ENCODE measurements around the gene AMPH. TPM values are rescaled to one million over a fixed set of nuclear protein-coding genes. Genes with fewer than 3 reads are reported as not detected.

The AMPH gene
- total RNA-seq, 1 experiment from 2014 or later: 9.0 TPM

DNA sequence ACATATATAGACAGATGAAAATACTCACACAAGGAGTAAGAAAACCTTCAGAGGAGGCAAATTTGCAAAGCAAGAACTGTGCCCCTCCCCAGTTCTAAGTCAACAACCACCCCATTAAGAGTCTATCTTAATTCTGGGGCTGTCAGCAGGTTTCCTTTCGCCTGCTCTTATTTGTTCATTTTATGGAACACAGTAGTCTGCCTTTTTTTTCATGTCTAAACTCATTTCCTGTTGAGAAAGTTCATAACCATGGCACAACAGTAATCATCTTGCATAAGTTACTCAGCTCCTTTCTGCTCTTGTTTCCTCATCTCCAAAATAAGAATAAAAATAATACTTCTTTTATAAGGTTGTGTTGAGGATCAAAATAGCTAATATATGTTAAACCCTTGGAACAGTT lies 25.8 kb upstream of the AMPH start:
- Mint-ChIP-seq H3K9me3 (peaks cover 6% of the 10 kb centered on the region), H3K27ac (no peak overlapping the region), H3K36me3 (no peaks in the 10 kb centered on the region), H3K27me3 (ENCODE audit: low read depth) (no peaks in the 10 kb centered on the region; the same call in 1 of the 2 replicates), H3K4me1 (0 out of 2 replicates have a peak, but pooled peaks cover 5% of the 10 kb centered on the region), H3K4me3 (no peak overlapping the region)
- ATAC-seq: no peak
- ChIA-PET CTCF (interaction anchor here (2.2 kb wide), 1 partner anchor 250 kb away, joined by 5 read pairs; no protein-coding TSS in a partner anchor), POLR2A (no interaction called here)
- TF ChIP-seq OVOL2 (CRISPR knock-in tag; IDR thresholded peaks at IDR 0.05; ENCODE audit: borderline replicate concordance) (no peak), FOXJ3 (CRISPR knock-in tag; IDR thresholded peaks at IDR 0.05; ENCODE audit: borderline replicate concordance) (no peak), KAT7 (CRISPR knock-in tag; IDR thresholded peaks at IDR 0.05; ENCODE audit: borderline replicate concordance) (no peak), NR3C1 (CRISPR knock-in tag; conservative IDR thresholded peaks at IDR 0.05; ENCODE audit: low read depth) (no peak), SOX15 (CRISPR knock-in tag; IDR thresholded peaks at IDR 0.05) (no peak), NFYB (CRISPR knock-in tag; conservative IDR thresholded peaks at IDR 0.05; ENCODE audit: low read depth) (no peak), CREB1 (CRISPR knock-in tag; IDR thresholded peaks at IDR 0.05) (no peak)
- TF ChIP-seq, protein P1, sequence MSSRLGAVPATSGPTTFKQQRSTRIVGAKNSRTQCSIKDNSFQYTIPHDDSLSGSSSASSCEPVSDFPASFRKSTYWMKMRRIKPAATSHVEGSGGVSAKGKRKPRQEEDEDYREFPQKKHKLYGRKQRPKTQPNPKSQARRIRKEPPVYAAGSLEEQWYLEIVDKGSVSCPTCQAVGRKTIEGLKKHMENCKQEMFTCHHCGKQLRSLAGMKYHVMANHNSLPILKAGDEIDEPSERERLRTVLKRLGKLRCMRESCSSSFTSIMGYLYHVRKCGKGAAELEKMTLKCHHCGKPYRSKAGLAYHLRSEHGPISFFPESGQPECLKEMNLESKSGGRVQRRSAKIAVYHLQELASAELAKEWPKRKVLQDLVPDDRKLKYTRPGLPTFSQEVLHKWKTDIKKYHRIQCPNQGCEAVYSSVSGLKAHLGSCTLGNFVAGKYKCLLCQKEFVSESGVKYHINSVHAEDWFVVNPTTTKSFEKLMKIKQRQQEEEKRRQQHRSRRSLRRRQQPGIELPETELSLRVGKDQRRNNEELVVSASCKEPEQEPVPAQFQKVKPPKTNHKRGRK (CRISPR knock-in tag; IDR thresholded peaks at IDR 0.05; ENCODE audit: borderline replicate concordance): no peak
- TF ChIP-seq, protein P2, sequence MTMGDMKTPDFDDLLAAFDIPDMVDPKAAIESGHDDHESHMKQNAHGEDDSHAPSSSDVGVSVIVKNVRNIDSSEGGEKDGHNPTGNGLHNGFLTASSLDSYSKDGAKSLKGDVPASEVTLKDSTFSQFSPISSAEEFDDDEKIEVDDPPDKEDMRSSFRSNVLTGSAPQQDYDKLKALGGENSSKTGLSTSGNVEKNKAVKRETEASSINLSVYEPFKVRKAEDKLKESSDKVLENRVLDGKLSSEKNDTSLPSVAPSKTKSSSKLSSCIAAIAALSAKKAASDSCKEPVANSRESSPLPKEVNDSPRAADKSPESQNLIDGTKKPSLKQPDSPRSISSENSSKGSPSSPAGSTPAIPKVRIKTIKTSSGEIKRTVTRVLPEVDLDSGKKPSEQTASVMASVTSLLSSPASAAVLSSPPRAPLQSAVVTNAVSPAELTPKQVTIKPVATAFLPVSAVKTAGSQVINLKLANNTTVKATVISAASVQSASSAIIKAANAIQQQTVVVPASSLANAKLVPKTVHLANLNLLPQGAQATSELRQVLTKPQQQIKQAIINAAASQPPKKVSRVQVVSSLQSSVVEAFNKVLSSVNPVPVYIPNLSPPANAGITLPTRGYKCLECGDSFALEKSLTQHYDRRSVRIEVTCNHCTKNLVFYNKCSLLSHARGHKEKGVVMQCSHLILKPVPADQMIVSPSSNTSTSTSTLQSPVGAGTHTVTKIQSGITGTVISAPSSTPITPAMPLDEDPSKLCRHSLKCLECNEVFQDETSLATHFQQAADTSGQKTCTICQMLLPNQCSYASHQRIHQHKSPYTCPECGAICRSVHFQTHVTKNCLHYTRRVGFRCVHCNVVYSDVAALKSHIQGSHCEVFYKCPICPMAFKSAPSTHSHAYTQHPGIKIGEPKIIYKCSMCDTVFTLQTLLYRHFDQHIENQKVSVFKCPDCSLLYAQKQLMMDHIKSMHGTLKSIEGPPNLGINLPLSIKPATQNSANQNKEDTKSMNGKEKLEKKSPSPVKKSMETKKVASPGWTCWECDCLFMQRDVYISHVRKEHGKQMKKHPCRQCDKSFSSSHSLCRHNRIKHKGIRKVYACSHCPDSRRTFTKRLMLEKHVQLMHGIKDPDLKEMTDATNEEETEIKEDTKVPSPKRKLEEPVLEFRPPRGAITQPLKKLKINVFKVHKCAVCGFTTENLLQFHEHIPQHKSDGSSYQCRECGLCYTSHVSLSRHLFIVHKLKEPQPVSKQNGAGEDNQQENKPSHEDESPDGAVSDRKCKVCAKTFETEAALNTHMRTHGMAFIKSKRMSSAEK (CRISPR knock-in tag; IDR thresholded peaks at IDR 0.05; ENCODE audit: borderline replicate concordance): no peak
- TF ChIP-seq, protein P3, sequence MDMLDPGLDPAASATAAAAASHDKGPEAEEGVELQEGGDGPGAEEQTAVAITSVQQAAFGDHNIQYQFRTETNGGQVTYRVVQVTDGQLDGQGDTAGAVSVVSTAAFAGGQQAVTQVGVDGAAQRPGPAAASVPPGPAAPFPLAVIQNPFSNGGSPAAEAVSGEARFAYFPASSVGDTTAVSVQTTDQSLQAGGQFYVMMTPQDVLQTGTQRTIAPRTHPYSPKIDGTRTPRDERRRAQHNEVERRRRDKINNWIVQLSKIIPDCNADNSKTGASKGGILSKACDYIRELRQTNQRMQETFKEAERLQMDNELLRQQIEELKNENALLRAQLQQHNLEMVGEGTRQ (CRISPR knock-in tag; IDR thresholded peaks at IDR 0.05): no peak
- TF ChIP-seq, protein P4, sequence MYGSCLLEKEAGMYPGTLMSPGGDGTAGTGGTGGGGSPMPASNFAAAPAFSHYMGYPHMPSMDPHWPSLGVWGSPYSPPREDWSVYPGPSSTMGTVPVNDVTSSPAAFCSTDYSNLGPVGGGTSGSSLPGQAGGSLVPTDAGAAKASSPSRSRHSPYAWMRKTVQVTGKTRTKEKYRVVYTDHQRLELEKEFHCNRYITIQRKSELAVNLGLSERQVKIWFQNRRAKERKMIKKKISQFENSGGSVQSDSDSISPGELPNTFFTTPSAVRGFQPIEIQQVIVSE (CRISPR knock-in tag; IDR thresholded peaks at IDR 0.05; ENCODE audit: borderline replicate concordance): no peak
- no peak for DNase-seq (ENCODE audit: low spot score)

DNA sequence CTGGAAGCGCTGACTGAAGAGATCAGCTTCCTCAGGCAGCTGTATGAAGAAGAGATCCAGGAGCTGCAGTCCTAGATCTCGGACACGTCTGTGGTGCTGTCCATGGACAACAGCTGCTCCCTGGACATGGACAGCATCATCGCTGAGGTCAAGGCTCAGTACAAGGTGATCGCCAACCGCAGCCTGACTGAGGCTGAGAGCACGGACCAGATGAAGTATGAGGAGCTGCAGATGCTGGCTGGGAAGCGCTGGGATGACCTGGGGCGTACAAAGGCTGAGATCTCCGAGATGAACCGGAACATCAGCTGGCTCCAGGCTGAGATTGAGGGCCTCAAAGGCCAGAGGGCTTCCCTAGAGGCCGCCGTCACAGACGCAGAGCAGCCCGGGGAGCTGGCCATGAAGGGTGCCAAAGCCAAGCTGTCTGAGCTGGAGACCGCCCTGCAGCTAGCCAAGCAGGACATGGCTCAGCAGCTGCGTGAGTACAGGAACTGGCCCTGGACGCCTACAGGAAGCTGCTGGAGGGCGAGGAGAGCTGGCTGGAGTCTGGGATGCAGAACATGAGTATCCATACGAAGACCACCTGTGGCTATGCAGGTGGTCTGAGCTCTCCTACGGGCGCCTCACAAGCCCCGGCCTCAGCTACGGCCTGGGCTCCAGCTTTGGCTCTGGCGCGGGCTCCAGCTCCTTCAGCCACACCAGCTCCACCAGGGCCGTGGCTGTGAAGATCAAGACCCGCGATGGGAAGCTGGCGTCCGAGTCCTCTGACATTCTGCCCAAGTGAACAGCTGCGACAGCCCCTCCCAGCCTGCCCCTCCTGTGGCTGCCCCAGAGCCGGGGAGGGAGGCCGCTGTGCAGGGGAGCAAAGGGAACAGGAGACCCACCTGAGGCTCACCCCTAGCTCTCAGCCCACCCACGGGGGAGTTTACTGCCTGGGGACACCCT lies 24.9 kb upstream of the AMPH start:
- DNase-seq (ENCODE audit: low spot score) (no peak), ATAC-seq (no peak)
- no peak overlapping the region for H3K27ac Mint-ChIP-seq
- H3K27me3 Mint-ChIP-seq (ENCODE audit: low read depth): no peaks in the 10 kb centered on the region; the same call in 1 of the 2 replicates
- TF ChIP-seq SMAD4 (CRISPR knock-in tag; IDR thresholded peaks at IDR 0.05) (no peak), ZNF232 (CRISPR knock-in tag; IDR thresholded peaks at IDR 0.05) (no peak), TP53 (CRISPR knock-in tag; IDR thresholded peaks at IDR 0.05) (no peak), JAZF1 (CRISPR knock-in tag; IDR thresholded peaks at IDR 0.05) (no peak)
- TF ChIP-seq, protein P5, sequence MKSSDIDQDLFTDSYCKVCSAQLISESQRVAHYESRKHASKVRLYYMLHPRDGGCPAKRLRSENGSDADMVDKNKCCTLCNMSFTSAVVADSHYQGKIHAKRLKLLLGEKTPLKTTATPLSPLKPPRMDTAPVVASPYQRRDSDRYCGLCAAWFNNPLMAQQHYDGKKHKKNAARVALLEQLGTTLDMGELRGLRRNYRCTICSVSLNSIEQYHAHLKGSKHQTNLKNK (CRISPR knock-in tag; IDR thresholded peaks at IDR 0.05): no peak
- TF ChIP-seq, protein P1 (CRISPR knock-in tag; IDR thresholded peaks at IDR 0.05; ENCODE audit: borderline replicate concordance): no peak
- CTCF ChIA-PET: interaction anchor here (0.6 to 2.2 kb wide), 4 partner anchors 25 to 632 kb away, joined by 3 to 5 read pairs (median 3); partner anchors contain the start of gene AMPH
- H3K9me3 Mint-ChIP-seq: peaks cover 6% of the 10 kb centered on the region
- POLR2A ChIA-PET: no interaction called here
- no peaks in the 10 kb centered on the region for H3K36me3 Mint-ChIP-seq
- H3K4me1 Mint-ChIP-seq: 0 out of 2 replicates have a peak, but pooled peaks cover 5% of the 10 kb centered on the region
- H3K4me3 Mint-ChIP-seq: no peak overlapping the region
